ENCODE results near the gene RLF.

The RLF gene

GRCh38 chr1:40243351-40243750 is 82.2 kb downstream of the RLF start:
- H3K9me2 ChIP-seq (replicated peaks; ENCODE audit: insufficient read depth, low read length) = no peaks in the 10 kb centered on the region
- H4K20me1 ChIP-seq (ENCODE audit: insufficient read depth, low read length) = no peaks in the 10 kb centered on the region
- H3K27me3 ChIP-seq (replicated peaks; ENCODE audit: insufficient read depth, low read length) = no peaks in the 10 kb centered on the region
- no peak overlapping the region for H3K27ac ChIP-seq (ENCODE audit: low read length)
- no peaks in the 10 kb centered on the region for H3K4me1 ChIP-seq (ENCODE audit: low read length)
- TF ChIP-seq EZH2phosphoT487 (IDR thresholded peaks at IDR 0.05; ENCODE audit: low read length) = no peak
- TF ChIP-seq, protein P1, sequence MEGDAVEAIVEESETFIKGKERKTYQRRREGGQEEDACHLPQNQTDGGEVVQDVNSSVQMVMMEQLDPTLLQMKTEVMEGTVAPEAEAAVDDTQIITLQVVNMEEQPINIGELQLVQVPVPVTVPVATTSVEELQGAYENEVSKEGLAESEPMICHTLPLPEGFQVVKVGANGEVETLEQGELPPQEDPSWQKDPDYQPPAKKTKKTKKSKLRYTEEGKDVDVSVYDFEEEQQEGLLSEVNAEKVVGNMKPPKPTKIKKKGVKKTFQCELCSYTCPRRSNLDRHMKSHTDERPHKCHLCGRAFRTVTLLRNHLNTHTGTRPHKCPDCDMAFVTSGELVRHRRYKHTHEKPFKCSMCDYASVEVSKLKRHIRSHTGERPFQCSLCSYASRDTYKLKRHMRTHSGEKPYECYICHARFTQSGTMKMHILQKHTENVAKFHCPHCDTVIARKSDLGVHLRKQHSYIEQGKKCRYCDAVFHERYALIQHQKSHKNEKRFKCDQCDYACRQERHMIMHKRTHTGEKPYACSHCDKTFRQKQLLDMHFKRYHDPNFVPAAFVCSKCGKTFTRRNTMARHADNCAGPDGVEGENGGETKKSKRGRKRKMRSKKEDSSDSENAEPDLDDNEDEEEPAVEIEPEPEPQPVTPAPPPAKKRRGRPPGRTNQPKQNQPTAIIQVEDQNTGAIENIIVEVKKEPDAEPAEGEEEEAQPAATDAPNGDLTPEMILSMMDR (IDR thresholded peaks at IDR 0.05; ENCODE audit: low read length) = no peak
- no peak for TF ChIP-seq EZH2 (optimal IDR thresholded peaks at IDR 0.05; ENCODE audit: low read depth, low read length)
- H3K9me3 ChIP-seq (replicated peaks; ENCODE audit: insufficient read depth, low read length) = no peaks in the 10 kb centered on the region
- H3K79me2 ChIP-seq (ENCODE audit: low read length) = no peaks in the 10 kb centered on the region
- H3K4me2 ChIP-seq (ENCODE audit: low read depth, low read length) = no peak overlapping the region
- no peak overlapping the region for H2AFZ ChIP-seq (ENCODE audit: low read length)
- DNase-seq = no peak
- H3K9ac ChIP-seq (ENCODE audit: low read length) = no peak overlapping the region
- H3K36me3 ChIP-seq (replicated peaks; ENCODE audit: insufficient read depth, low read length) = no peaks in the 10 kb centered on the region
- no peak overlapping the region for H3K4me3 ChIP-seq (ENCODE audit: low read length)
- H3F3A ChIP-seq (ENCODE audit: insufficient read depth, low read length) = 0 out of 2 replicates have a peak, but pooled peaks cover 6% of the 10 kb centered on the region

DNA sequence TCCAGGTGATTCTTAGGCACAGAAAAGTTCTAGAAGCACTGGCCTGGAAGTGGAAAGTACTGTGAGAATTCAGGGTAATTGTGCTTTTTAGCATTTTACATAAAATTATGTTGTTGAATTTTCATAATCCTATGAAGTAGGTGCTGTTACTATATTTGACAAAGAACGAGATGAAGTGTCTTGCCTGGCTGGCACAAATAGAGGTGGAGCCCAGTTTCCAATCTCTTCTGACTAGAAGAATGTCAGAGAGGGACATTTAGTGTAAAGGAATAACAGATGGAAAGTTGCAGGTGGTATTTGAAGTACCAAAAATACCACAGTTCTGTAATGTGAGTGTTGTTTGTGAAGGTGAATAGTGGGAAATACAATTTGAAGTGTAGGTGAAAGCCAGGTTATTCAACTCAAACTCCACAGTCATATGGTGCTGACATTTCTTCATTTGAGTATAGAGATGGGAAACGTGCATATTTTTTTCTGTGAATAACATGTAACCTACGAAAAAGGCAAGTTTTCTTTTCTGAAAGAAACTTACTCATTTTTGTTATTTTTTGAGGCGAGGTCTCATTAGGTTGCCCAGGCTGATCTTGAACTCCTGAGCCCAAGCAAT is 83.1 kb downstream of the RLF start:
- H3K27ac ChIP-seq (ENCODE audit: low read length) = no peak overlapping the region
- TF ChIP-seq EZH2phosphoT487 (IDR thresholded peaks at IDR 0.05; ENCODE audit: low read length) = no peak
- TF ChIP-seq, protein P1 (IDR thresholded peaks at IDR 0.05; ENCODE audit: low read length) = no peak
- no peak for TF ChIP-seq EZH2 (optimal IDR thresholded peaks at IDR 0.05; ENCODE audit: low read depth, low read length)
- no peak overlapping the region for H3K4me3 ChIP-seq (ENCODE audit: low read length)
- H3K36me3 ChIP-seq (replicated peaks; ENCODE audit: insufficient read depth, low read length) = no peaks in the 10 kb centered on the region
- H3K9me3 ChIP-seq (replicated peaks; ENCODE audit: insufficient read depth, low read length) = no peaks in the 10 kb centered on the region
- H4K20me1 ChIP-seq (ENCODE audit: insufficient read depth, low read length) = no peaks in the 10 kb centered on the region
- no peaks in the 10 kb centered on the region for H3K4me1 ChIP-seq (ENCODE audit: low read length)
- H3K27me3 ChIP-seq (replicated peaks; ENCODE audit: insufficient read depth, low read length) = no peaks in the 10 kb centered on the region
- H3K9ac ChIP-seq (ENCODE audit: low read length) = no peak overlapping the region
- no peak overlapping the region for H3K4me2 ChIP-seq (ENCODE audit: low read depth, low read length)
- H3K79me2 ChIP-seq (ENCODE audit: low read length) = no peaks in the 10 kb centered on the region
- no peak for DNase-seq
- no peak overlapping the region for H2AFZ ChIP-seq (ENCODE audit: low read length)
- H3K9me2 ChIP-seq (replicated peaks; ENCODE audit: insufficient read depth, low read length) = no peaks in the 10 kb centered on the region
- H3F3A ChIP-seq (ENCODE audit: insufficient read depth, low read length) = 0 out of 2 replicates have a peak, but pooled peaks cover 6% of the 10 kb centered on the region

DNA sequence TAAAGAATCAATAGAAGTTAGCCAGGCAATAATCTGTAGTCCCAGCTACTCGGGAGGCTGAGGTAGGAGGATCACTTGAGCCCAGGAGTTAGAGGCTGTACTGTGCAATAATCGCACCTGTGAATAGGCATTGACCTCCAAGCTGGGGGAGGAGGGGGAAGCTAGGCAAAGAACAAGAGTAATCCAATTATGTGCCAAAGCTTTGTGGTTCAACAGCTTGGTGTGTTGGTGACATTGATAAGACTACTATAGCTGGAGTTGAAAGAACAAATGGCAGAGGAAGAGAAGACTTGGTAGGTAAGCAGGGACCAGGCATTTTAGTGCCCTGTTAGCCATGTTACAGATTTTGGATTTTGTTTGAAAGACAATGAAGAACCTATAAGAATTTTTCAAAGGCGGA is 84.5 kb downstream of the RLF start:
- DNase-seq = no peak
- Histone ChIP-seq H3K9me2 (replicated peaks; ENCODE audit: insufficient read depth, low read length) (no peaks in the 10 kb centered on the region), H3K27ac (ENCODE audit: low read length) (no peak overlapping the region), H3K4me1 (ENCODE audit: low read length) (no peaks in the 10 kb centered on the region), H3F3A (ENCODE audit: insufficient read depth, low read length) (0 out of 2 replicates have a peak, but pooled peaks cover 6% of the 10 kb centered on the region), H4K20me1 (ENCODE audit: insufficient read depth, low read length) (no peaks in the 10 kb centered on the region), H3K27me3 (replicated peaks; ENCODE audit: insufficient read depth, low read length) (no peaks in the 10 kb centered on the region), H3K36me3 (replicated peaks; ENCODE audit: insufficient read depth, low read length) (no peaks in the 10 kb centered on the region), H3K79me2 (ENCODE audit: low read length) (no peaks in the 10 kb centered on the region), H3K4me3 (ENCODE audit: low read length) (no peak overlapping the region), H3K4me2 (ENCODE audit: low read depth, low read length) (no peak overlapping the region), H3K9ac (ENCODE audit: low read length) (no peak overlapping the region), H3K9me3 (replicated peaks; ENCODE audit: insufficient read depth, low read length) (no peaks in the 10 kb centered on the region), H2AFZ (ENCODE audit: low read length) (no peak overlapping the region)
- TF ChIP-seq EZH2phosphoT487 (IDR thresholded peaks at IDR 0.05; ENCODE audit: low read length) (no peak), EZH2 (optimal IDR thresholded peaks at IDR 0.05; ENCODE audit: low read depth, low read length) (no peak)
- TF ChIP-seq, protein P1 (IDR thresholded peaks at IDR 0.05; ENCODE audit: low read length) = no peak

All from MM.1S (cell line).